T follicular helper cell (primary cell): ENCODE data around the gene OR51I1.
A peak's percentile ranks its signal among the peaks of the same experiment; 100 is the strongest.

Experiments
- DNase-seq: peaks from one replicate; pipeline ENCODE4 v3.0.0-alpha.2; 2020; ENCODE audit warnings: low read depth
- total RNA-seq, 2 experiments: gene quantifications; one replicate each; lab custom pipeline; 2026; lab: John Stamatoyannopoulos, UW

Gene OR51I1, protein sequence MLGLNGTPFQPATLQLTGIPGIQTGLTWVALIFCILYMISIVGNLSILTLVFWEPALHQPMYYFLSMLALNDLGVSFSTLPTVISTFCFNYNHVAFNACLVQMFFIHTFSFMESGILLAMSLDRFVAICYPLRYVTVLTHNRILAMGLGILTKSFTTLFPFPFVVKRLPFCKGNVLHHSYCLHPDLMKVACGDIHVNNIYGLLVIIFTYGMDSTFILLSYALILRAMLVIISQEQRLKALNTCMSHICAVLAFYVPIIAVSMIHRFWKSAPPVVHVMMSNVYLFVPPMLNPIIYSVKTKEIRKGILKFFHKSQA
- total RNA-seq, result 0 reads per million in 2 experiments

DNA sequence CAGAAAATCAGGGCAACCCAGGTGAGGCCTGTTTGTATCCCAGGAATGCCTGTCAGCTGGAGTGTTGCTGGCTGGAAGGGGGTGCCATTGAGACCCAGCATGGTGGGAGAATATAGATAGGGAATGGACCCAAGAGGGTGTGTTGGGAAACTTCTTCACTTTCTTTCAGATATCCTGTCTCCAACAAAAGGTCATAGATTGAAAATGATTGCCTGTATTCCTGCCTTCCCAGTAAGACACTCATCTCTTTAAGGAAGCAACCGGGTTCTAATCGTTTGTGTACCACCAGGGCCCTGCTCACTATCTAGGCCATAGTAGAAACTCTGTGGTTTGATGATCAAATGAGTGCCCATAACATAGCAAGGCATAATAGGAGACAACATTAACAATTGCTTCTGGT is at the start of gene OR51I1:
Gene OR51I1, minus strand, starts transcription at position 101 of the 400 bp plus-strand sequence. Its CDS starts 0 bp downstream, at position 101.
- no peak for DNase-seq

DNA sequence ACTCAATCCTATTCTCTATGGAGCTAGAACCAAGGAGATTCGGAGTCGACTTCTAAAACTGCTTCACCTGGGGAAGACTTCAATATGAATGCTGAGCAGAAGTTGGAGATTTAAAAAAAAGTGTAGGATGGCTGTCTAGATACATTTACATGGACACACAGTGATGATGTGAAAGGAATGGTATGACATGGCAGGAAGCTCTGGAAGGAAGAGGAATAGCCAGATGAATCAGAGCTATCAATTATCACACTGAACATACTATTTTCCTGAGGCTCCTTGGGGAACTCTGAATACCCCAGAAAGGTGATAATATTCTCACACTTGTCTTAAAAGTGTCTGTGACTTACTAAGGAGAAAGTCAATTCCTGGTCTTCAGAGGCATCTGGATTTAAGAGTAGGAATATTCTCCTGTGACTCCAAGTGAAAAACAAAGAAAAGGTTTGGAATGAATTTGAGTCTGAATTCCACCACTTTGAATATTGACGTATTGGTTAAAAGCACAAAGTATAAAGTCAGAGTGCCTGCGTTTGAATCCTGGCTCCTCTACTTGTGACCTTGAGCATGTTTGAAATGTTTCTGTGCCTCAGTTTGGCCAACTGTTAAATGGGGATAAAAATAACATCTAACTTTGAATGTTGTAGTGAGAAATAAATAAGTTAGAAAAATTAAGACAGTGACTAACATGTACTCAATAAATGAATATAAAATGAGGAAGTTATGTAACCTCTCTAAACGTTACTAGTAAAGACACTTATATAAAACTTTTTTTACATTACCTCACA is 48.5 kb upstream of the OR51I1 start:
- DNase-seq, result no peak

DNA sequence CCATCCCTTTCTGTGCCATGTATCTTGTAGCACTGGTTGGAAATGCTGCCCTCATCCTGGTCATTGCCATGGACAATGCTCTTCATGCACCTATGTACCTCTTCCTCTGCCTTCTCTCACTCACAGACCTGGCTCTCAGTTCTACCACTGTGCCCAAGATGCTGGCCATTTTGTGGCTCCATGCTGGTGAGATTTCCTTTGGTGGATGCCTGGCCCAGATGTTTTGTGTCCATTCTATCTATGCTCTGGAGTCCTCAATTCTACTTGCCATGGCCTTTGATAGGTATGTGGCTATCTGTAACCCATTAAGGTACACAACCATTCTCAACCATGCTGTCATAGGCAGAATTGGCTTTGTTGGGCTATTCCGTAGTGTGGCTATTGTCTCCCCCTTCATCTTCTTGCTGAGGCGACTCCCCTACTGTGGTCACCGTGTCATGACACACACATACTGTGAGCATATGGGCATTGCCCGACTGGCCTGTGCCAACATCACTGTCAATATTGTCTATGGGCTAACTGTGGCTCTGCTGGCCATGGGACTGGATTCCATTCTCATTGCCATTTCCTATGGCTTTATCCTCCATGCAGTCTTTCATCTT is 47.6 kb upstream of the OR51I1 start:
- no peak for DNase-seq

DNA sequence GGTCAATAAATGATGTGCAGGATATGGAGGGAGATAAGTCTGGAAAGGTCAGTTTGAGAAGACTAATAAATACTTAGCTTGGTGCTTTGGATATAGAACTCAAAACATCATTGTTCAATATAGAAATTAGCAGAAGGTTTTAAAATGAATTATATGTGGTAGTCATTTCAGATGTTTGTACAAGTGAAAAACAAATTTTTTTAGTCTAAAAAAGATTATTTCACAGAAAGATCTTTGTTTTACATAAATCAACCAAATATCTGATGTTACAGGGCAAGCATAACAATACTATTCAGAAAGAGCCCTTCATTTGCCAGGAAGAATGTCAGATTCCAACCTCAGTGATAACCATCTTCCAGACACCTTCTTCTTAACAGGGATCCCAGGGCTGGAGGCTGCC is 47.1 kb upstream of the OR51I1 start, which contains the start of gene OR52D1:
Gene OR52D1, plus strand, starts transcription at position 301 of the 400 bp plus-strand sequence. Its CDS starts 22 bp downstream, at position 323.
- DNase-seq, result no peak

DNA sequence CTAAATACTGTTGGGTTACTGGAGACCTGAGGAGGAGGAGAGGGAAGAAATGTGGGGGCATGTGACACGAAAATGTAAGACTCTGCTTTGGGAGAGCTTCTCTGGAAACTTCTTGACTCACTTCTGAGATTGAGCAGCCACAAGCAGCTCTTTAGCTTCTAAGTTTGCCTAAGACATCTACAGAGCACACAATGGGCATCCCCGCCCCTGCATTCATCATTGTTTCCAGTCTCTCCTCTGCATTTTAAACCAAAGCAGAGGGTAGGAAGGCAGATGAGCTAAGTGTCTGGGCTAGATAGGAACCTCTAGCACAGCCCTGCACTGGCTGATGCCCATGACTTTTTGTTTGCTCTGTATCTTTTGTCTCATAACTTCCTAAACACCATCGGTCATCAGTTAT is 45.1 kb upstream of the OR51I1 start:
- DNase-seq, result no peak

DNA sequence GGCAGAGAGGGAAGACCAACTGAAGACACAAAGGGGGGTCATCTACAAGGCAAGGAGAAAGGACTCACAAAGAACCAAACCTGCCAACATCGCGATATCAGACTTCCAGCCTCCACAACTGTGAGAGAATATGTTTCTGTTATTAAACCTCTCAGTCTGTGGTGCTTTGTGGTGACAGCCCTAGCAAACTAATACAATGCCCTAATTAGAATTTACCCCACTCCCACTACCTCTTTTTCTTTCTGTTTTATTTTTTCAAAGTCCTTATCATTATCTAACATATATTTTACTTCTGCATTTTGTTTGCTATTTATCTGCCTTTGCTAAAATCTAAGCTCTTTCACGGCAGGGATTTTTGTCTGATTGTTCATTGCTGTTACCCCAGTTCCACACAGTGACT is 44.7 kb upstream of the OR51I1 start:
- DNase-seq, result no peak

DNA sequence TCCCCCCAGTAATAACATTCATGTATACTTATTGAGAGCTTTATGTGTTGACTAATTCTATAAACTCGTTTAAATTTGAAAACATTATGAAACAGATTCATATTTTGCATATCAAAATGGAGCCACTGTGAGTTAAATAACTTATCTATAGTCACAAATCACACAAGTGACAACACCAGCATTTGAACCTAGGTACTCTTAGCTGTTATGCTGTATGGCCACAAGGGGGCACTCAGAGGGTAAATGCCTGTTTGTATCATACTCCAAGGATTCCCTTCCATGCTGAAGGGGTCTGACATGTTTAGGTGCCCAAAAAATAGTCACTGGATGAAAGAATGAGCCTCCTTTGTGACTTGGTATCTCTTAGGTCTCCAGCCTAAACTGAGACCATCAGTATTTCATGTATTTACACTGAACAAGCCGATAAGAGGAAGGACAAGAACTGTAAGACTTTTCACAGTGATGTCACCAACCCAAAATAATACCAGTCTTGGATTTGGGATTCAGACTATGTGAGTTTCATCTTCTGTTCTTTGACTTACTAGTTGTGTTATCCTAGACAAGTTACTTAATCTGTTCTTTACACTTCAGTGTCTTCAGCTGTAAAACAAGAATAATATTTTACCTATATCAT is 35.0 kb upstream of the OR51I1 start:
- DNase-seq, result peak; percentile 5

DNA sequence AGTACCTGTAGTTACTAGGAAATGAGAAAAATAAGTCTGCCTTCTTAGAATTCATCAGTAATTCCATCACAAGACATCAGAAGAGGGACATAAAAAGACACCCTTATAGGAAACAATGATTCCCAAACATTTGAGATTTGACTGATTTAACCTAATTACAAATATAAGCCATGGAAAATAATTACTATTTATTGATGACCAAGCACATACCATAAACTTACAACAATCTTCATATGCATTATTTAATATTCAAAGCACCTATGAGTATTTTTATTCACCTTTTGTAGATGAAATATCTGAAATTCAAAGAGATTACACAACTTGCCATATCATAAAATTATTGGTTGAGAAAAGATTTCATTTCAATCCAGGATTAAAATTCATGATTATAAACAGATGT is 32.6 kb upstream of the OR51I1 start:
- no peak for DNase-seq

DNA sequence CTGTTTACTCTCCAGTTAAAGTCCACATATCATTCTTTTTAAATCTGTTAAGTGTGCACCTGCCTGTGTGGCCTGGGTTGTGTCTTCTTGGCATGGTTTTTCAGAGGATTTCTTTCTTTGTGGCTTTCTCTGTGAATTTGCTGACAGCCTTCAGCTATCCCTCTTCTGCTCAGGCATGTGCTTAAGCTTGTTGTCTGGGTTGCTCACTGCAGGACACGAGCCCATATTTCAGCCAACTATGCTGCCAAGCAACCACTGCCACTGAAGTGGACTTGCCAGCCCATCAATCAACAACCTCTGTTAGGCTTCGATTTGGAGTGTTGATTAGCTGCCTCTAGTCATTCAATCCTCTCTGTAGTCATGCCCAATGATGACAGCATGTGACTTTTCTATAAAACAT is 26.2 kb upstream of the OR51I1 start:
- no peak for DNase-seq

DNA sequence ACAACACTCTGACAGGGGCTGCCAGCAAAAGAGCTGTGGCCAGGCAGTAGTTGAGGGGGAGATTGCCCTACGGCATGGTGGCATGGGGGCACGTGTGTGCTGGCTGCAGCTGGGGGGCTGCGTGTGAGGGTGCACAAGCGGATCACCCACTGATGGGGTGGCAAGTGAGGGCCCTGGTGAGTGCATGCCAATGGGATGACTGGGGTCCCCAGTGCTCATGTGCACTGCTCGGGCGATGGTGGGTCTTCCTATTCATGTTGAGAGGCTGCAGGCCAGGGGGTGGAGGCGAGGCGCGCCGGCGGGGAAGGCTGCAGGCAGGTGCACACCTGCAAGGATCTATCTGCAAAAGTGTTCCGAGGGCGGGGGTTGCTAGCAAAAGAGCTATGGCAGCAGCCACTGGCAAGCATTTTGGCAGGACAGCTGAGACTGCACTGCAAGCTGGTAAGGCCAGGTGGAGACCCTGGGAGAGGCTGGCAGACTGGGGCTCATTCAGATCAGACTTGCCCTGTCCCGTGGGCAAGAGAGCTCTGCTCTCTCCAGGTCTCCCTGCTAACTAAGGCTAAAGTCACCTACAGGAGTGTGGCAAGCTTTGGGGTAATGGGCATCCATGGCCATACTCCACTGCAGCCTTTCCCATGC is 19.8 kb upstream of the OR51I1 start:
- no peak for DNase-seq

DNA sequence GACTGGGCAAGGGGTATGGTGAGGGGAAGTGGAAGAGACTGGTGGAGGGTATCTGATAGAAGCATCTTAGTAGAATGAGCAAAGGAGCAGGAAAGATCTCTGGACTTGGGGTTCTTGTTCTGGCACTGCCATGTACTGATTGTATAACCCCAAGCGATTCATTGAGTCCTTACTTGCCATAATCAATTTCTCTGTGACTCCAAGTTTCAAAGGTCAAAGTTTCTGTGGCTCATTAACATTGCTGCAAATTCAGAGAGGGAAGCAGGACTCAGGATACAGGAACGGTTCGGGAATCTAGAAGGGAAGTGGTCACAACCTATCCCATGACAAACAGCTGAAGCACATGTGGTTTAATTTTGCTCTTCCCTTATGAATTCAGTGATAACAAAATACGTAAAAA is 8.1 kb upstream of the OR51I1 start:
- DNase-seq, result no peak

DNA sequence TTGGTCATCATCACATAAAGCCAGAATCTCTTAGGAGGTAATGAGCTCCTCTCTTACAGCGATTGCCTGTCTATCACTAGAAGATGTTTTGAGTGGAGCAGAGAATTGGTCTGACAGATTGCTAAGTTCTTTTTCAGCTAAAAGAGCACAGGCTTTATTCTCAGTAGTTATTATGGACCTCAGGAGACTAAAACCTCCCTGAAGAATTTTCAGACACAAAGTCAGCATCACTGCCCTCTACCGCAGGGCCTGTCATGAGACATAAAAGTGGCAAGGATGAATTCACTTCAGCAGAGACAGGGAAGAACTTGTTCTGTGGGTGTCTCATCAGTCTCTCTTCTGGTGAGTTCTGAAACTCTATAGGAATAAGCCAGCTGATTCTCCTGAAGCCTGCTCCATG is 7.7 kb upstream of the OR51I1 start, which contains the start of gene OR51I2:
Gene OR51I2, plus strand, starts transcription at position 301 of the 400 bp plus-strand sequence. CDS start 4,166 bp downstream, outside the sequence.
- no peak for DNase-seq

DNA sequence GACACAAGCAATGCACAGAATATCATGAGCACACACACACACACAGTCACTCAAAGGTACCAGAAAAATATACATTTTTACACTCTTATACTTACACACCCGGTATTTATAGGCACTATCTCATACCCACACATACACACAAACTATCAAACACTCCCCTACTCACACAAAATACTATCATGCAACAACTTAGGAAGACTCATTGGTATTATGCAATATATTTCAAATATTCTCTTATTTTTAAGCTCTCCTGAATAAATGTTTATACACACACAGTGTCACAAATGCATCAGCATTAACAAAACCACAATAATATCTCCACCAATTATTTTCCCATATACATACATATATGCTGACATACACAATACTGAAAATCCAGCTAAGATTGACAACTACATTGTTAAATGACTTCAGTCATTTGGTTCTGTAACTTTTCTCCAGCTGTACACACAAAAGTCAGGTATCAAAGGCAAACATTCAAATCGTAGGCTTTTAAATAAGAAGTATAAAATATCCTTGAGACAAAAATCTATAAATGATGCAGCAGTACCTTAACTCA is 2.6 kb upstream of the OR51I1 start:
- no peak for DNase-seq

DNA sequence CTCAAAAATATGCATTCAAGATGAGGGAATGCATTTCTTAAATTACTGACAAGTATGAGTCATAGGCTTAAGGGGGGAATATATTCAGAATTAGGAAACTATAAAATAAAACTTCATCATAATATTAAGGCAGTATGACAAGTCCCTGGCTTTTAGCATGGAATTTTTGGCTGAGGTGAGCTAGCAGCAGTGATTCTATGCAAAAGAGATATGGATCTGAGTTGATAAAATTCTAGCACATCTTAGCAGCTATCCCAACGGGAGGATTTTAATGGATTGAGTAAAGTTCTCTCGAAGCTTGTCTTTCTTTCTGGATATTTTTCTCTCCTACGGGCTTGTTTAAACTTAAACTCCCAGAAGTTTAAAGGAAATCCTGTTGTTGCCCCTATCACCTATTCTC is 18.2 kb downstream of the OR51I1 start:
- DNase-seq, result no peak

DNA sequence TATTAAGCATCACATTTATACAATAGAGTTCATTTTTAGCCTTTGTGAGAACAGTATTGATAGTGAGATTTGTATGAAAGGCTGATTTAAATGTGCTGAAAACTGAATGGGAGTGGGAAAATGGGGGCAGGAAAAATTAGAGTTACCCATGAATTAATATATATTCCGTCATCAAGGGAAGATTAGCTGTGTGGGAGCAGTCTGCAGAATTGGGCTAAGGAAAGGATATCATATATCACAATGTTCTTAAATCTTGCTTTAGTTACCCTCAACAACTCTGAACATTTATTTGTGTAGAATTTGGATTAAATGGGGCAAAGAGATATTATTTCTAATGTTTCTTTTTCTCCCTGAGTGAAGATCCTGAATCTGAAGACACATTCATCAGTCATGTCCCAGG is 19.5 kb downstream of the OR51I1 start, which contains the start of gene OR51Q1:
Gene OR51Q1, plus strand, starts transcription at position 301 of the 400 bp plus-strand sequence. Its CDS starts 90 bp downstream, at position 391.
- DNase-seq, result no peak

DNA sequence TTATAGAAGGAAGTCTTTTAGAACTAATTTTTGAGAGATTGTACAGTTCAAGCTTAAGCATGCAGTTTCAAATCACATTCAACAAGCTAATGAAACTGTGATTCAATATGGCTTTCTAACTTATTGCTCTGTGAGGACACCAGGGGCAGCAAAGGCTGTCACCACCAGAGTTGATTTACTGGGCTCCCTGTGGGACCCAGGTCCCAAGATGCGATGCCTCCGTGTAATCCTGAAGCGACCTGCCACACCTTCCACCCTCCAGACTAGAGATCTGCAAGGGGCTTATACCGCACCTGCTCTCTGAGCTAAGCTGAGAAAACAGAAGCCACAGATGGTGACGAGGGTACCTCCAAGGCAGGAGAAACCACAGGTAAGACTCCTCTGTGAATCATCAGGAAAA is 20.3 kb downstream of the OR51I1 start:
- DNase-seq, result no peak

DNA sequence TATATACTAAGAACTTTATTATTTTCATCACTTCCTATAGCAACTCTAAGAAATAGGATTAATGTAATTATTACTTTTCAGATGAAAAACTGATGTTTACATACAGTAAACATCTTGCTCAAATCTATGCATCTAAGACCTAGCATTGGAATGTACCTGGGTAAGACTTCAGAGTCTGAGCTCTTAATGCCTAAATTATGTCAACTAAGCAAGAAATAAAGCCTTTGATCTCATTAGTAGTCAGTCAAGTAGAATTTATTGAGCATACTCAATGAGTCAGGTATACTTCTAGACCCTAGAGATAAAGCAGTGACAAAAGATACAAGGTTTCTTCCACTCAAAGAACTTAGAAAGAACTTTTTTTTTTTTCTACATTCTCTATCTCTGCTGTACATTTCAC is 36.1 kb downstream of the OR51I1 start:
- DNase-seq, result no peak

DNA sequence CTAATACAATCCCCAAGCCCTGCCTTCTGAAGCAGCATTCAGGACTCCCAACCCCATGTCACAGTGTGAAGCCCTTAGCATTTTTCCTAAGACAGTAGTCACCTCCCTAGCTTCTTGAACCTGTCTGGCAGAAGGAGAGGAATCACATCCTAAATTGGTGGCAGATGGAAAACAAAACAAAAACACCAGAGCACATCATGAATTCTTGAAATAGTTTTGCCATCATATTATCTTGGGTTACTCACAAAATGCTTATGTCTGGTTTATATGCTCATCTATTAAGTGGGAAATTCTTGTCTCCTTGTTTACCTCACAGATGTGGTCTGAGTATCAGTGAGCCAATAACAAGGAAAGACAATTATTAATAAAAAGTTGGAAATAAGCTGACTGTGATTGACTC is 42.4 kb downstream of the OR51I1 start:
- DNase-seq, result no peak

DNA sequence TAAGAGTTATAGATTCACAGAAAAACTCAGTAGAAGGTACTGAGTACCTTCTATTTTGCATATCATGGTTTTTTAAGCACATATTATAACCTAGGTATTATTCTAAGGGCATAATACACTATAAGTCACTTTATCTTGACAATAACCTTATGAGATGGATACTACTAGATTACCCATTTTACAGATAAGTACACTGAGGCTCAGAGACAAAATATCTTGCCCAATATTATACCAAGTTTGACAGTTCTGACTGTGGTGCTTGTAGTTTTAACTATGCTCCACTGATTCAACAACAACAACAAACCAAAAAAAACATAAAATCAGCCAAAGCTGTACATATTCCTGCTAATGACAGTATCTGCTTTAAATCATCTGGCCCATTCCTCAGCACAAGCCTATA is 47.2 kb downstream of the OR51I1 start:
- no peak for DNase-seq
